IPS-15b (cell line): Measurements from ENCODE around the gene POLR3E.

Experiments used
- H3K27me3 ChIP-seq: one replicate; pipeline ENCODE4 v1.6.1; 2013; ENCODE audit warnings: low read length; ENCODE audit not compliant: control insufficient read depth, insufficient read depth
- H3K36me3 ChIP-seq: one replicate; pipeline ENCODE4 v1.6.1; 2013; ENCODE audit warnings: low read length; ENCODE audit not compliant: control insufficient read depth, insufficient read depth
- H3K4me1 ChIP-seq: one replicate; pipeline ENCODE4 v1.6.1; 2013; ENCODE audit warnings: mild to moderate bottlenecking, low read length; ENCODE audit not compliant: control insufficient read depth, insufficient read depth
- H3K4me3 ChIP-seq: one replicate; pipeline ENCODE4 v1.5.1; 2013; ENCODE audit warnings: low read depth, low read length
- H3K9ac ChIP-seq: one replicate; pipeline ENCODE4 v1.6.1; 2013; ENCODE audit warnings: low read depth, mild to moderate bottlenecking, low read length
- H3K9me3 ChIP-seq: one replicate; pipeline ENCODE4 v1.6.1; 2013; ENCODE audit warnings: mild to moderate bottlenecking, low read length; ENCODE audit not compliant: control insufficient read depth, insufficient read depth

Gene POLR3E

DNA sequence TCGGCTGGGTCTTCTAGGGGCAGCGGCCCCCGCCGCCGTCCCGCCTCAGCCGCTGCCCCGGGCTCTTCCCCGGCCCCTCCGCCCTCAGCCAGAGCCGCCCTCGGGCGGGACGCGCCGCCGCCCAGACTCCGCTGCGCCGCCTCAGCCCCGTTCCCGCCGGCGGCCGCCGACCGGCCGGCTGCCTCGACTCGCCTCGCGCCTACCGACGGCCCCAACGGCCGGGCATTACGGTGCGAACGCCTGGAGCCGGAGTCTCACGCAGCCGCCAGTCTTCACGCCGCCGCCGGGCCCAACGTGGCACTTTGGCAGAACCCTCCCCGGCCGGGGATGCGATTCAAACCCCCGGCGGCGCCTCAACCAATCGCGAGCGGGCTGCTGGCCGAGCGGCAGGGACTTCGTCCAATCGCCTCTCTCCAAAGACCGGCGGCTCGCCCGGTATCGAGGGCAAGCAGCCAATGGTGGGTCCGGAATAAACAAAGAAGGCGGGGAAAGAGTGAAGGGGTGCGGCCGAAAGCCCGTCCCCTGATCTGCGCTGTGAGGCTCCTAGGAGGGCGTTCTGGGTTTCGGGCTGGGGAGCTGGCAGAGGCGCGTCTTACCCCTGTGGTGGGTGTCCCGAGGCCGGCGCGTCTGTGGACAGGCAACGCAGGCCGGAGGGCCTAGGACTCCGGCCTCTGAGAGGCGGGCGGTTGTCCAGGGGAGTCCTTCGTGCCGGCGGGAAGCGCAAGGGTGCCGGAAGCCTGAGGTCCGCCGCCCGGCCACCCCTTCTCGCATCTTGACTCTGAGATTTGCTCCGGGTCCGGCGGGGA, 77.3 kb downstream of the POLR3E start, which contains the start of gene CDR2:
Gene CDR2, minus strand, starts transcription at position 309 of the 806 bp plus-strand sequence. CDS start 310 bp downstream, outside the sequence.
- no peaks in the 10 kb centered on the region for H3K9me3 ChIP-seq
- H3K9ac ChIP-seq = peak within 1 kb of the TSS; percentile 91
- H3K4me1 ChIP-seq = peaks cover 14% of the 10 kb centered on the region
- H3K27me3 ChIP-seq = no peaks in the 10 kb centered on the region
- no peaks in the 10 kb centered on the region for H3K36me3 ChIP-seq
- H3K4me3 ChIP-seq = peak within 1 kb of the TSS; percentile 77

DNA sequence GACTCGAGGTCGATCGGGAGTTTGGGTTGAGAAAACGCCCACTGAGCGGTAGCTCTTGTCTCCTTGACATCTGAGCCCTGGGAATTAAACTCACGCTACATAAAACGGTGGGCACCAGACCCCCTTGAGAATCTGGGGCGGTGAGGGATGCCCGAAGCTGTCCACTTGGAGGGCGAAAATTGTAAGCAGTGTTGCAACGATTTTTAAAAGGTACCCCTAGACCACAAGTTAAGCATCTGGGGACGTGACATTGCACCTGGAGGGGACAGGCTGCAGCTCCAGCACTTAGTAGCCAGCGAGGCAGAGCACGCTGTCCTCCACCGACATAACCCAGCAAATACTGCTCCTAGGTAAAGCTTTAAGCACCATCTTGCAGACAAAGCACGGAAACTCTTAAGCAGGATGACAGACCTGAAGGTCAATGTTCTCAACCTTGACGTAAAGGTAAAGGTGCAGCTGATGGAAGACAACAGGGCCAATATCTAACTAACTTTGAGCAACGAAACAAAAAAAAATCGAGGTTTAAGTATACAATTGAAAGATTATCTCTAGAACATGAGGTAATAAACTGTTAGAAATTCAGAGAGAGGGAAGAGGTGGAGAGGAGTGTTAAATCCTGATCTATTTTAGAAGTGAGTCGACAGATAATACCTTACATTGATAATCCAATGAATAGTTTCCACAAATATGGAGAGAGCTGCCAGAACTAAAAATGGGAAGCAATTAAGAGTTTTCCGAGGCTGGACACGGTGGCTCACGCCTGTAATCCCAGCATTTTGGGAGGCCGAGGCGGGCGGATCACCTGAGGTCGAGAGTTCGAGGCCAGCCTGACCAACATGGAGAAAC, 78.1 kb downstream of the POLR3E start:
- no peaks in the 10 kb centered on the region for H3K27me3 ChIP-seq
- peak overlapping the region; percentile 13 for H3K9ac ChIP-seq
- H3K4me3 ChIP-seq = peak overlapping the region; percentile 77
- H3K4me1 ChIP-seq = peaks cover 5% of the 10 kb centered on the region
- H3K36me3 ChIP-seq = no peaks in the 10 kb centered on the region
- H3K9me3 ChIP-seq = no peaks in the 10 kb centered on the region

DNA sequence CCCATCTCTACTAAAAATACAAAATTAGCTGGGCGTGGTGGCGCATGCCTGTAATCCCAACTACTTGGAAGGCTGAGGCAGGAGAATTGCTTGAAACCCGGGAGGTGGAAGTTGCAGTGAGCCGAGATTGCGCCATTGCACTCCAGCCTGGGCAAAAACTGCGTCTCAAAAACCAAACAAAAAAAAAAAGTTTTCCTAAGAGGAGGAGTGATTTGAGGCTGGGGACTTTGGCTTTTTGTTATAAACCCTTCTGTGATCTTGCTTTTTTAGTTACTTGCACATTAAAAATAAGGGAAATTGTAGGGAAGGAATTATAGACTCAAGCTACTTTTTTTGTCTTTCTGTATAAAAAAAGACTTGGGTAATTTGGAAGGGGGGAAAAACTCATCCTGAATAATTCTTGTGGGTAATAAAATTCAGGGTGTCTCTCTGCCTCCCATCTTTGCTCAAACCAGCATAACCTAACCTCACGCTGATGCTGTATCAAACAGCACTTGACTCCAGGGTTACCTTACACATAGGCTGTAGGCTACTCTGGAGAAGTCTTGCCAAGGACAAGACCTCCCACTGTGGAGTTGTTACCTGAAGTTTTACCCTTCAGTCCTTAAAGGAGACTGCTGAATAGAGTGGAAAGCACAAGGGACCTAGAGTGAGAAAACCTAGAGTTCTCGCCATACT, 78.9 kb downstream of the POLR3E start:
- no peak overlapping the region for H3K4me3 ChIP-seq
- H3K9me3 ChIP-seq = no peaks in the 10 kb centered on the region
- H3K9ac ChIP-seq = no peak overlapping the region
- no peaks in the 10 kb centered on the region for H3K27me3 ChIP-seq
- H3K4me1 ChIP-seq = peaks cover under 1% of the 10 kb centered on the region
- no peaks in the 10 kb centered on the region for H3K36me3 ChIP-seq

DNA sequence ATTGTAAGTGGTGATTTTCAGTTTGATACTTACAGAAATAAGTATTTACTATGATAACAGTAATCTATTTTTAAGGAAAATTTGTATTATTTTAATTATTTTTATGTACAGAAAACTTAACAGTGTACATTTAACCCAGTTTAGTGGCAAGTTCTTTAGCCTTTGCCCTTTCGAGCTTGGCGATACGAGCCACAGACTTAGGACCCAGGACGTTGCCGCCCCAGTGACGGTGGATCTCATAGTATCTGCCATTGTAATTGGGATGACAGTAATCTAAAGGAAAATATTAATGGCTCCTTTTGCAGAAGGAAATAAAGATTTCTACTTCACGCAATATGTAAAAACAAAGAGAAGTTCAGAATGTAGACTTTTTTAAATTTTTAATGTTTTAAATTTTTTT, 82.4 kb downstream of the POLR3E start:
- Histone ChIP-seq H3K4me3 (no peak overlapping the region), H3K27me3 (no peaks in the 10 kb centered on the region), H3K9ac (no peak overlapping the region), H3K4me1 (no peaks in the 10 kb centered on the region), H3K9me3 (no peaks in the 10 kb centered on the region), H3K36me3 (no peaks in the 10 kb centered on the region)

DNA sequence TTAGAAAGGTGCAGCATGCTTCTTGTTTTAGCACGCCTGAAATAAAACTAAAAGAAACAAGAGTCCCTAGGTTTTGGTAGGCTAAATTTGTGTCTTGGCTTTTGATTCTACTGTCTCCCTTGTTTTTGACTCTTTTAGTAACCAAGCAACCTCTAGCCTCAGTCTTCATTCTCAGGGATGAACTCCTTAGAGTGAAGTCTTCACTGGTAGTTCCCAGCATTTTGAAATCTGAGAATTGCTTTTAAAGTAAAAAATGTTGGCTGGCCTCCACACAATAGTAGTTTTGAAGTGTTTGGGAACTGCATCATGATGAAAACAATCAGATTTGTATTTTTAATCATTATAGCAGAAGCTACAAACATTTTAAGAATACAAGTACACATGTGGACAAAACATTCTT, 83.3 kb downstream of the POLR3E start:
- H3K4me1 ChIP-seq = no peaks in the 10 kb centered on the region
- H3K36me3 ChIP-seq = no peaks in the 10 kb centered on the region
- no peak overlapping the region for H3K4me3 ChIP-seq
- H3K9ac ChIP-seq = no peak overlapping the region
- H3K27me3 ChIP-seq = no peaks in the 10 kb centered on the region
- H3K9me3 ChIP-seq = no peaks in the 10 kb centered on the region

DNA sequence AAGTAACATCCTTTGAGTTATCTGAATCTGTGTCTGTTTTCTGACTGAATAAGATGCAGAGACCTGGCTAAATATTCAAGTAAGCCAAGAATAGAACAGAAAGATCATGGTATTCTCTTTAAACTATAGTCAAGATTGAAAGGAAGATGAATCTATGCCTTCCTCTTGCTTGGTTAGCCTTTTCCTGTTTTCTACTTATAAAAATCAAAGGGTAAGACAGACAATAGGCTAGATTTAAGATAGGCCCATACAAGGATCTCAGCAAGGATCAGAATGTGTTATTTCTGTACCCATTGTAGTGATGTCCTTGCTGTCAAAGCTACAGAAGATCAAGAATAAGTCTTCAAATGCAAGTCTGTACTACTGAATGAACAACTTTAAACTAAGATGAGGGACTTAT, 84.2 kb downstream of the POLR3E start:
- Histone ChIP-seq H3K9me3 (no peaks in the 10 kb centered on the region), H3K4me3 (no peak overlapping the region), H3K9ac (no peak overlapping the region), H3K4me1 (no peaks in the 10 kb centered on the region), H3K36me3 (no peaks in the 10 kb centered on the region), H3K27me3 (no peaks in the 10 kb centered on the region)

DNA sequence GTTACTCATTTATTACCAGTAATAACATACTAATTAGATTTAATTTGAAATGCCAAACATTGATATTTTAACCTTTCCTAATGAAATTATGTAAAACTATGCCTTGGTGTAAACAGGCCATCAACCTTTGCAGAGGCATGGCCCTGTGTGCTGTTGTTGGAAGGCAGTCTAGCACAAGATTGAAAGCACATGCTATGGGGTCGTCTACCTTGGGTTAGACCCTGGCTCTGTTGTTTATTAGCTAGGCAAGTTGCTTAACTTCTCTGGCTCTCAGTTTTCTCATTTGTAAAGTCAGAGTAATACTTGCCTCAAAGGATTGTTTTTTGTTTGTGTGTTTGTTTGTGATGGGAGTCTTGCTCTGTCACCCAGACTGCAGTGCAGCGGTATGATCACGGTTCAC, 86.6 kb downstream of the POLR3E start:
- Histone ChIP-seq H3K4me1 (no peaks in the 10 kb centered on the region), H3K36me3 (no peaks in the 10 kb centered on the region), H3K27me3 (no peaks in the 10 kb centered on the region), H3K4me3 (no peak overlapping the region), H3K9ac (no peak overlapping the region), H3K9me3 (no peaks in the 10 kb centered on the region)
